ENCODE measurements around the gene DPM2.

DPM2 gene

DNA sequence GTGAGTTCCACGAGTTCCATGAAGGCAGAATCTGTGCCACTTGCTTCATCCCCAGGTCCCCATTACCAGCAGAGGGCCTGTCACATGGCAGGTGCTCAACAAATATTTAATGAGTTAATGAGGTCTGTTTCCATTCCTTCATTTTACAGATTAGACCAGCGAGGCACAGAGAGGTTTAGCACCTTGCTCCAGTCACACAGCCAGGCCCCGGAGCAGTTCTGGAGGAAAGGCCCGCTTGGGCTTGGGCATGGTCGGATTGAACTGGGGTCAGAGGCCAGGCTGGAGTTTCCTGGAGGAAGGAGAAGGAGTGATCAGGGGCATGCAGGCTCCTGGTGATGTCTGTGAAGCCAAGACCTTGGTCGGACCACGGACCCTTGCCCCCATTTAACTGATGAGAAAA lies 16.9 kb downstream of the DPM2 start:
- no peak for DNase-seq
- Histone ChIP-seq H3K27me3 (ENCODE audit: insufficient read depth, low read length, poor library complexity) (no peaks in the 10 kb centered on the region), H2AFZ (ENCODE audit: low read depth, low read length) (no peak overlapping the region), H3K27ac (ENCODE audit: low read length) (no peak overlapping the region), H3K4me1 (ENCODE audit: insufficient read depth, low read length) (peaks cover 40% of the 10 kb centered on the region), H3K36me3 (ENCODE audit: insufficient read depth, low read length) (no peaks in the 10 kb centered on the region), H3K9me3 (ENCODE audit: insufficient read depth, low read length, severe bottlenecking) (no peaks in the 10 kb centered on the region), H3K4me2 (ENCODE audit: insufficient read depth, low read length) (no peak overlapping the region), H3K4me3 (ENCODE audit: low read depth in 1 of 2, low read length in 2 of 2) (no peak overlapping the region), H3K79me2 (ENCODE audit: insufficient read depth, low read length) (no peaks in the 10 kb centered on the region), H3K9ac (ENCODE audit: low read depth, low read length) (no peak overlapping the region), H4K20me1 (ENCODE audit: insufficient read depth, low read length) (no peaks in the 10 kb centered on the region)
- ATAC-seq (ENCODE audit: insufficient read depth, low read depth), result no peak
- TF ChIP-seq EZH2 (IDR thresholded peaks at IDR 0.05; ENCODE audit: borderline replicate concordance, low read depth, low read length, severe bottlenecking), result no peak

DNA sequence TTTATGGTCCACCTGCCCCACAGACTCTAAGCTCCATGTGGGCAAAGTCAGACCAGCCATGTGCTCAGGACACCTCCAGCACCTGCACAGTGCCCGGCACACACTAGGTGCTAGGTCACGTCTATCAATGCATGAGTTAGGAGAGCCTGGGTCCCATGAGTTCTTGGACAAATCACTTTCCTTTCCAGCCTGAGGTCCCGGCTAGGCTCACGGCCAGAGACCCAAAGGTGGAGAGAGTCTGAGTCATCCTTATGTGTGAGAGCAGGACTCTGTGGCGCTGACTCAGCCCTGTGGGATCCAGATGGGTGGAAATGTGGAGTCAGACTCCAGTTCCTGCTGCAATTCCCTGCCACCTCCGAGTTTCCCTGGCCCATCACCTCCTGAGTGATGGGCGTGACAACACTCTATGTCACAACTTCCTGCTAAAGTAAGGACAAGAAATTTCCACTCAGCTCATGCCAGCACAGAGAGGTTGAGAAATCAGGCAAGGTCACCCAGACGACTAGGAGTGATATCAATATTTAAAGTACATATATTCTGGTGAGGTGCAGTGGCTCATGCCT lies 18.3 kb downstream of the DPM2 start:
- no peaks in the 10 kb centered on the region for H3K79me2 ChIP-seq (ENCODE audit: insufficient read depth, low read length)
- H3K9ac ChIP-seq (ENCODE audit: low read depth, low read length), result no peak overlapping the region
- H3K4me2 ChIP-seq (ENCODE audit: insufficient read depth, low read length), result no peak overlapping the region
- no peak overlapping the region for H3K4me3 ChIP-seq (ENCODE audit: low read depth in 1 of 2, low read length in 2 of 2)
- H3K36me3 ChIP-seq (ENCODE audit: insufficient read depth, low read length), result no peaks in the 10 kb centered on the region
- no peaks in the 10 kb centered on the region for H3K9me3 ChIP-seq (ENCODE audit: insufficient read depth, low read length, severe bottlenecking)
- peaks cover 43% of the 10 kb centered on the region for H3K4me1 ChIP-seq (ENCODE audit: insufficient read depth, low read length)
- no peak overlapping the region for H2AFZ ChIP-seq (ENCODE audit: low read depth, low read length)
- DNase-seq (no peak), ATAC-seq (ENCODE audit: insufficient read depth, low read depth) (no peak)
- no peak overlapping the region for H3K27ac ChIP-seq (ENCODE audit: low read length)
- TF ChIP-seq, protein P1, sequence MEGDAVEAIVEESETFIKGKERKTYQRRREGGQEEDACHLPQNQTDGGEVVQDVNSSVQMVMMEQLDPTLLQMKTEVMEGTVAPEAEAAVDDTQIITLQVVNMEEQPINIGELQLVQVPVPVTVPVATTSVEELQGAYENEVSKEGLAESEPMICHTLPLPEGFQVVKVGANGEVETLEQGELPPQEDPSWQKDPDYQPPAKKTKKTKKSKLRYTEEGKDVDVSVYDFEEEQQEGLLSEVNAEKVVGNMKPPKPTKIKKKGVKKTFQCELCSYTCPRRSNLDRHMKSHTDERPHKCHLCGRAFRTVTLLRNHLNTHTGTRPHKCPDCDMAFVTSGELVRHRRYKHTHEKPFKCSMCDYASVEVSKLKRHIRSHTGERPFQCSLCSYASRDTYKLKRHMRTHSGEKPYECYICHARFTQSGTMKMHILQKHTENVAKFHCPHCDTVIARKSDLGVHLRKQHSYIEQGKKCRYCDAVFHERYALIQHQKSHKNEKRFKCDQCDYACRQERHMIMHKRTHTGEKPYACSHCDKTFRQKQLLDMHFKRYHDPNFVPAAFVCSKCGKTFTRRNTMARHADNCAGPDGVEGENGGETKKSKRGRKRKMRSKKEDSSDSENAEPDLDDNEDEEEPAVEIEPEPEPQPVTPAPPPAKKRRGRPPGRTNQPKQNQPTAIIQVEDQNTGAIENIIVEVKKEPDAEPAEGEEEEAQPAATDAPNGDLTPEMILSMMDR (IDR thresholded peaks at IDR 0.05; ENCODE audit: borderline replicate concordance, extremely low read depth, low read length, poor library complexity, severe bottlenecking), result no peak
- TF ChIP-seq EZH2 (IDR thresholded peaks at IDR 0.05; ENCODE audit: borderline replicate concordance, low read depth, low read length, severe bottlenecking), result no peak
- no peaks in the 10 kb centered on the region for H4K20me1 ChIP-seq (ENCODE audit: insufficient read depth, low read length)
- no peaks in the 10 kb centered on the region for H3K27me3 ChIP-seq (ENCODE audit: insufficient read depth, low read length, poor library complexity)

DNA sequence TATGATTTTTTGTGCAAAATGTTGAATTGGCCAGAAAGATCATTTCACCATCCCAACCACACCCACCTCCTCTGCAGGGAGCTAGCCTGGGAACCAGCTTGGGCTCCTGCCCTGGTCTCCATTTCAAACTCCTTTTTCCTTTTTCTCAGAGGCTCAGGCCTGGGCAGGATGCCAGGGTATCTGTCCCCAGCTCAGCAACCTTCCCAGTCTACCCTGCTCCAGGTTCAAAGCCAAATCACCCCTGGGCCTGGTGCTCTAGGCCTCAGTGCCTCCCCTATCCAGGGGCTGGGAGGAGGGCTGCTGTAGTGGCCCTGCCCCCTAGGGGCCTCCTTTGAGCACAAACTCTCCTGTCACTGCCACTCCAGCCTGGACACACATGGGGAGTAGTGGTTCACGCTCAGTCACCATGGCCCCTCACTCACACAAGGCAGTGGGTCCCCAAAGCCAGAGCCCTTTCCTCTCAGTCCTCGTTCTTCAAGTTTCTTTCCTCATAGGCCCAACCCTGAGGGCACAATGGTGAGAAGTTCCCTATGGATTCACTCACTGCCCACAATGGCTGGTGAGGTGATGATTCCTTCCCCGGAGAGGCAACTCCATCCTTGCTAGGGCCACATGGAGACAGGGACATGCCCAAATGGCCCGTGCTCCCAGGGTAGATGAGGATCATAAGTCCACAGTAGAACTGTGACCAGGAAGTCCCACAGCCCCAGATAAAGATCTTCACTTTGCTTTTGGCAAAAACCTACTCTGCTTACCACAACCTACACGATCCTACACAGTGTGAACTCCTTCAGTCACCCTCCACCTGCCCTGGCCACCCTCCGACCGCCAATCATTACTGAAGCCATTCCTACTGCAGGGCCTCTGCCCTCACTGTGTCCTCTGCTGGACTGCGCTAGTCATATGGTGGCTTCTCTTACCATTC lies 19.2 kb downstream of the DPM2 start:
- Histone ChIP-seq H3K9me3 (ENCODE audit: insufficient read depth, low read length, severe bottlenecking) (no peaks in the 10 kb centered on the region), H4K20me1 (ENCODE audit: insufficient read depth, low read length) (no peaks in the 10 kb centered on the region), H3K4me1 (ENCODE audit: insufficient read depth, low read length) (peaks cover 43% of the 10 kb centered on the region), H3K79me2 (ENCODE audit: insufficient read depth, low read length) (no peaks in the 10 kb centered on the region), H3K9ac (ENCODE audit: low read depth, low read length) (no peak overlapping the region), H3K4me3 (ENCODE audit: low read depth in 1 of 2, low read length in 2 of 2) (no peak overlapping the region), H3K4me2 (ENCODE audit: insufficient read depth, low read length) (0 out of 2 replicates have a peak overlapping the region, but pooled peaks have one; percentile 96), H3K36me3 (ENCODE audit: insufficient read depth, low read length) (no peaks in the 10 kb centered on the region), H3K27me3 (ENCODE audit: insufficient read depth, low read length, poor library complexity) (no peaks in the 10 kb centered on the region), H2AFZ (ENCODE audit: low read depth, low read length) (no peak overlapping the region), H3K27ac (ENCODE audit: low read length) (0 out of 2 replicates have a peak overlapping the region, but pooled peaks have one; percentile 49)
- TF ChIP-seq, protein P1 (IDR thresholded peaks at IDR 0.05; ENCODE audit: borderline replicate concordance, extremely low read depth, low read length, poor library complexity, severe bottlenecking), result peak; percentile 27
- TF ChIP-seq EZH2 (IDR thresholded peaks at IDR 0.05; ENCODE audit: borderline replicate concordance, low read depth, low read length, severe bottlenecking), result no peak
- ATAC-seq (ENCODE audit: insufficient read depth, low read depth) (no peak), DNase-seq (no peak)

DNA sequence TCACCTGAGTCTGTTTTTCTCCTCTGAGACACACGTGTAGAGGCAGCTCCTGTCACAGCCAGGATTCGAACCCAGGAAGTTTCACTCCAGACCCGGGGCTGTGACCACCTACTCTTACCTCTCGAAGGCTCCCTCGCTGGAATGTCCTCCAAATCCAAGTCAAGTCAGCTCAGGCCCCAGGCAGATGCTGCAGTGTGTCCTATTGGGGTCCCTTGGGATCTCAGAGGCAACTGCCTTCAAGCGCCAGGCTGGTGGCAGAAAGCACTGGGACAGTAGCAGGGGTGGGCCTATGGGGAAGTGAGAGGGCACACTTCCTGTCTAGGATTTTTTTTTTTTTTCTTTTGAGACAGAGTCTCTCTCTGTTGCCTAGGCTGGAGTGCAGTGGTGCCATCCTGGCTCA lies 20.1 kb downstream of the DPM2 start:
- no peaks in the 10 kb centered on the region for H3K9me3 ChIP-seq (ENCODE audit: insufficient read depth, low read length, severe bottlenecking)
- no peaks in the 10 kb centered on the region for H3K27me3 ChIP-seq (ENCODE audit: insufficient read depth, low read length, poor library complexity)
- peak overlapping the region in 1 of 2 experiments; percentile 69; a peak in 2 of 4 replicates for H3K4me3 ChIP-seq (ENCODE audit: low read depth in 1 of 2, low read length in 2 of 2)
- H2AFZ ChIP-seq (ENCODE audit: low read depth, low read length), result peak overlapping the region; percentile 41
- no peaks in the 10 kb centered on the region for H3K36me3 ChIP-seq (ENCODE audit: insufficient read depth, low read length)
- peaks cover 43% of the 10 kb centered on the region for H3K4me1 ChIP-seq (ENCODE audit: insufficient read depth, low read length)
- H3K79me2 ChIP-seq (ENCODE audit: insufficient read depth, low read length), result no peaks in the 10 kb centered on the region
- DNase-seq, result peak; percentile 59
- no peak for TF ChIP-seq EZH2 (IDR thresholded peaks at IDR 0.05; ENCODE audit: borderline replicate concordance, low read depth, low read length, severe bottlenecking)
- TF ChIP-seq, protein P1 (IDR thresholded peaks at IDR 0.05; ENCODE audit: borderline replicate concordance, extremely low read depth, low read length, poor library complexity, severe bottlenecking), result no peak
- peak overlapping the region; percentile 96 for H3K4me2 ChIP-seq (ENCODE audit: insufficient read depth, low read length)
- H3K9ac ChIP-seq (ENCODE audit: low read depth, low read length), result peak overlapping the region; percentile 64; the same call in 1 of the 2 replicates
- ATAC-seq (ENCODE audit: insufficient read depth, low read depth), result peak; percentile 22; the same call in 1 of the 3 replicates
- H4K20me1 ChIP-seq (ENCODE audit: insufficient read depth, low read length), result no peaks in the 10 kb centered on the region
- H3K27ac ChIP-seq (ENCODE audit: low read length), result no peak overlapping the region

Data from DND-41 (cell line).